Measurements from ENCODE around the gene EPAS1.

DNA sequence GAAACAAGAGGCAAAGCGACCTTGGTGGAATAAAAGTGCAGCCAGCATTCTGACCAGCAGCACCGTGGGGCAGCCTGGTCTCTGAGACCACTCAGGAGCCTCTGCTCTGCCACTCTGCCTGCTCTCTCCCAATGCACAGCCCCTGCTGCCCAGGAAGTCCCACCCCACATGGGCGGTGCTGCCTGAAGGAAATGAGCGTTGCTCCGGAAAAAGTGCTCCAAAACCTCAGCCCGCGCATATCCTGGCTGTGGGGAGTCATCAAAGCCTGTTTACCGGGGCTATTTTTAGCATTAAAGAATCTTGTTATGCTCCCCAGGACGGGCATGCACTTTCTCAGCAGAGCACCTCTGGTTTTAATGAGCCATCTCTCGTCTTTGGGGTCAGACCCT is 54.5 kb downstream of the EPAS1 start:
- TF ChIP-seq, protein P1, sequence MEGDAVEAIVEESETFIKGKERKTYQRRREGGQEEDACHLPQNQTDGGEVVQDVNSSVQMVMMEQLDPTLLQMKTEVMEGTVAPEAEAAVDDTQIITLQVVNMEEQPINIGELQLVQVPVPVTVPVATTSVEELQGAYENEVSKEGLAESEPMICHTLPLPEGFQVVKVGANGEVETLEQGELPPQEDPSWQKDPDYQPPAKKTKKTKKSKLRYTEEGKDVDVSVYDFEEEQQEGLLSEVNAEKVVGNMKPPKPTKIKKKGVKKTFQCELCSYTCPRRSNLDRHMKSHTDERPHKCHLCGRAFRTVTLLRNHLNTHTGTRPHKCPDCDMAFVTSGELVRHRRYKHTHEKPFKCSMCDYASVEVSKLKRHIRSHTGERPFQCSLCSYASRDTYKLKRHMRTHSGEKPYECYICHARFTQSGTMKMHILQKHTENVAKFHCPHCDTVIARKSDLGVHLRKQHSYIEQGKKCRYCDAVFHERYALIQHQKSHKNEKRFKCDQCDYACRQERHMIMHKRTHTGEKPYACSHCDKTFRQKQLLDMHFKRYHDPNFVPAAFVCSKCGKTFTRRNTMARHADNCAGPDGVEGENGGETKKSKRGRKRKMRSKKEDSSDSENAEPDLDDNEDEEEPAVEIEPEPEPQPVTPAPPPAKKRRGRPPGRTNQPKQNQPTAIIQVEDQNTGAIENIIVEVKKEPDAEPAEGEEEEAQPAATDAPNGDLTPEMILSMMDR (IDR thresholded peaks at IDR 0.05 in 2 of 3, conservative IDR thresholded peaks at IDR 0.05 in 1 of 3; ENCODE audit: borderline replicate concordance in 1 of 3, insufficient read depth in 1 of 3, low read depth in 2 of 3, low read length in 2 of 3) = no peak
- TF ChIP-seq, protein P2, sequence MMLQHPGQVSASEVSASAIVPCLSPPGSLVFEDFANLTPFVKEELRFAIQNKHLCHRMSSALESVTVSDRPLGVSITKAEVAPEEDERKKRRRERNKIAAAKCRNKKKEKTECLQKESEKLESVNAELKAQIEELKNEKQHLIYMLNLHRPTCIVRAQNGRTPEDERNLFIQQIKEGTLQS (IDR thresholded peaks at IDR 0.05) = no peak
- TF ChIP-seq POLR2AphosphoS5 (IDR thresholded peaks at IDR 0.05; ENCODE audit: low read depth, low read length) (no peak), POLR2A (IDR thresholded peaks at IDR 0.05; ENCODE audit: borderline replicate concordance, extremely low read depth, insufficient read depth, insufficient read length) (no peak), EZH2 (IDR thresholded peaks at IDR 0.05) (no peak)
- TF ChIP-seq, protein P3, sequence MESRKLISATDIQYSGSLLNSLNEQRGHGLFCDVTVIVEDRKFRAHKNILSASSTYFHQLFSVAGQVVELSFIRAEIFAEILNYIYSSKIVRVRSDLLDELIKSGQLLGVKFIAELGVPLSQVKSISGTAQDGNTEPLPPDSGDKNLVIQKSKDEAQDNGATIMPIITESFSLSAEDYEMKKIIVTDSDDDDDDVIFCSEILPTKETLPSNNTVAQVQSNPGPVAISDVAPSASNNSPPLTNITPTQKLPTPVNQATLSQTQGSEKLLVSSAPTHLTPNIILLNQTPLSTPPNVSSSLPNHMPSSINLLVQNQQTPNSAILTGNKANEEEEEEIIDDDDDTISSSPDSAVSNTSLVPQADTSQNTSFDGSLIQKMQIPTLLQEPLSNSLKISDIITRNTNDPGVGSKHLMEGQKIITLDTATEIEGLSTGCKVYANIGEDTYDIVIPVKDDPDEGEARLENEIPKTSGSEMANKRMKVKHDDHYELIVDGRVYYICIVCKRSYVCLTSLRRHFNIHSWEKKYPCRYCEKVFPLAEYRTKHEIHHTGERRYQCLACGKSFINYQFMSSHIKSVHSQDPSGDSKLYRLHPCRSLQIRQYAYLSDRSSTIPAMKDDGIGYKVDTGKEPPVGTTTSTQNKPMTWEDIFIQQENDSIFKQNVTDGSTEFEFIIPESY (IDR thresholded peaks at IDR 0.05; ENCODE audit: extremely low read depth, insufficient replicate concordance, low read length) = no peak

Measured in HCT116 (cell line).